Measurements from ENCODE around the gene AFMID.

AFMID gene

DNA sequence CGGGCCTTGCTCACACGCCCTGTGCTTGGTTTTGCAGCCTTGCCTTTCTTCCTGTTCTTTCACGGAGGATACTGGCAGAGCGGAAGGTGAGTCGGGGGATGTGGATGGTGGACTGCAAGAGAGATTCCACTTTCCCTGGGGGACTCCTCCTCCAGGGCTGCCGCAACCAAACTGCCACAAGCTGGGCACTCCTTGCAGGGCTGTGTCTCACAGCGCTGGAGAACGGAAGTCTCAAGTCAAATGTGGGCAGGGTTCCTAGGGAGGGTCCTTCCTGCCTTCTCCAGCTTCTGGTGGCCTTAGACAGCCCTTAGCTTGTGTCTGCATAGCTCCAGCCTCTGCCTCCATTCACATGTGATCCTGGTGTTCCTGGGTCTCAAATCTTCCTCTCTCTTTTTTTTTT, 15.5 kb downstream of the AFMID start:
- Histone ChIP-seq H3K9me3 (ENCODE audit: control insufficient read depth, low read length) (no peaks in the 10 kb centered on the region), H3K9ac (ENCODE audit: low read length) (no peak overlapping the region), H3K4me3 (ENCODE audit: low read length) (no peak overlapping the region), H3K4me1 (ENCODE audit: control insufficient read depth, insufficient read depth, low read length) (peaks cover 9% of the 10 kb centered on the region), H3K27me3 (ENCODE audit: control insufficient read depth, insufficient read depth, low read length) (no peaks in the 10 kb centered on the region), H3K36me3 (ENCODE audit: control insufficient read depth, insufficient read depth, low read length) (no peaks in the 10 kb centered on the region)

DNA sequence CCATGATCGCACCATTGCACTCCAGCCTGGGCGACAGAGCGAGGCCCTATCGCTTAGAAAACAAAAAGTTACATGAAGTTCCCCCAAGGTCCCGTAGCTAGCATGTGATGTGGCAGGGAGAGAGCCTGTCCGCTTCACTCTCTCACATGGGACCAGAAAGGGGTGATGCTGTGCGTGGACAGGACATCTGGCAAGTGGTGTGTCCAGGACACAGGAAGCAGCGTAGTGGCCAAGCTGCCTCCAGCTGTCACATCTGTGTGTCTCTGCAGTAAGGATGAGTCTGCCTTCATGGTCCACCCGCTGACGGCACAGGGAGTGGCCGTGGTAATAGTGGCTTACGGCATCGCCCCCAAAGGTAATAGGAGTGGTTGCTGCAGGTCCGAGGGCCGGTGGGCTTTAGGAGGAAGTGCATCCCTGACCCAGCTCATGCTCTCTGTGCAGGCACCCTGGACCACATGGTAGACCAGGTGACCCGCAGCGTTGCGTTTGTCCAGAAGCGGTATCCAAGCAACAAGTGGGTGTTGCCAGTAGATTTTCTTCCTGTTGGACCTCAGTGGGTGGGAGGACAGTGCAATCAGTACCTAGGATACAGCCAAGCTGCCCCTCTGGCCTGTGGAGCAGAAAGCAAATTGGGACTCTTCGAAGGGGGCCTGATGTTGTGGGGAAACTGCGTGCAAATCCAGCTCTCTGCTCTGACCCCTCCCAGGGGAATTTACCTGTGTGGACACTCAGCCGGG, 17.4 kb downstream of the AFMID start:
- no peaks in the 10 kb centered on the region for H3K36me3 ChIP-seq (ENCODE audit: control insufficient read depth, insufficient read depth, low read length)
- no peaks in the 10 kb centered on the region for H3K27me3 ChIP-seq (ENCODE audit: control insufficient read depth, insufficient read depth, low read length)
- no peaks in the 10 kb centered on the region for H3K9me3 ChIP-seq (ENCODE audit: control insufficient read depth, low read length)
- H3K4me3 ChIP-seq (ENCODE audit: low read length), result no peak overlapping the region
- H3K9ac ChIP-seq (ENCODE audit: low read length), result no peak overlapping the region
- H3K4me1 ChIP-seq (ENCODE audit: control insufficient read depth, insufficient read depth, low read length), result peaks cover 2% of the 10 kb centered on the region

DNA sequence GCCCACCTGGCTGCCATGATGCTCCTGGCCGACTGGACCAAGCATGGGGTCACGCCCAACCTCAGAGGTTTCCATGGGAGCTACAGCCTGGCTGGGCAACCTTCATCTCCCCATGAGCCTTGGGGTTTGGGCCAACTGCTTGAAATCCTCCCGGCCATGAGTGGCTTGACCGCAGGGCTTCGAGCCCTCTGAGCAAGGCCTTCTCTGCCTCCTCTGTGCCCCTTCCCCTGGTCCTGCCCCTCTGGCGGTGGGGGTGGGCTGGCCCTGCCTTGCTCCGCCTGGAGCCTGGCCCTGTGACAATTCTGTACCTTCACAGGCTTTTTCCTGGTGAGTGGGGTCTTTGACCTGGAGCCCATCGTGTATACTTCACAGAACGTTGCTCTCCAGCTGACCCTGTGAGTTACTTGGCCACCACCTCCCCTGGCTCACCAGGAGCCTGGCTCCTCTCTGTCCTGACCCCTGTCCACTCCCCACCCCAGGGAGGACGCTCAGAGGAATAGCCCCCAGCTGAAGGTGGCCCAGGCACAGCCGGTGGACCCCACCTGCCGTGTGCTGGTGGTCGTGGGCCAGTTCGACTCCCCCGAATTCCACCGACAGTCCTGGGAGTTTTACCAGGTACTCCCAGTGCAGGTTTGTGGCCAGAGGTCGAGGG, 18.1 kb downstream of the AFMID start:
- Histone ChIP-seq H3K4me1 (ENCODE audit: control insufficient read depth, insufficient read depth, low read length) (no peaks in the 10 kb centered on the region), H3K36me3 (ENCODE audit: control insufficient read depth, insufficient read depth, low read length) (no peaks in the 10 kb centered on the region), H3K27me3 (ENCODE audit: control insufficient read depth, insufficient read depth, low read length) (no peaks in the 10 kb centered on the region), H3K4me3 (ENCODE audit: low read length) (no peak overlapping the region), H3K9ac (ENCODE audit: low read length) (no peak overlapping the region), H3K9me3 (ENCODE audit: control insufficient read depth, low read length) (no peaks in the 10 kb centered on the region)

DNA sequence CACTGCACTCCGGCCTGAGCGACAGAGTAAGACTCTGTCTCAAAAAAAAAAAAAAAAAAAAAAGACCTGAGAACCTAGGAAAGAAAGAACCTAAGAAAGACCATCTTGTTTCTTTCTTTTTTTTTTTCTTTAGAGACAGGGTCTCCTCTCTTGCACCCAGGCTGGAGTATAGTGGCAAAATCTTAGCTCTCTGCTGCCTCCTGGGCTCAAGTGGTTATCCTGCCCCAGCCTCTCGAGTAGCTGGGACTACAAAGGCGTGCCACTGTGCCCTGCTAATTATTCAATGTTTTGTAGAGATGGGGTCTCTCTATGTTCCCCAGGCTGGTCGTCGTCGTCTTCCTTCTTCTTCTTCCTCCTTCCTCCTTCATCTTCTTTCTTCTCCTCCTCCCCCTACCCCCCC, 19.1 kb downstream of the AFMID start:
- Histone ChIP-seq H3K9me3 (ENCODE audit: control insufficient read depth, low read length) (no peaks in the 10 kb centered on the region), H3K4me3 (ENCODE audit: low read length) (no peak overlapping the region), H3K36me3 (ENCODE audit: control insufficient read depth, insufficient read depth, low read length) (no peaks in the 10 kb centered on the region), H3K27me3 (ENCODE audit: control insufficient read depth, insufficient read depth, low read length) (no peaks in the 10 kb centered on the region), H3K9ac (ENCODE audit: low read length) (no peak overlapping the region), H3K4me1 (ENCODE audit: control insufficient read depth, insufficient read depth, low read length) (no peaks in the 10 kb centered on the region)

DNA sequence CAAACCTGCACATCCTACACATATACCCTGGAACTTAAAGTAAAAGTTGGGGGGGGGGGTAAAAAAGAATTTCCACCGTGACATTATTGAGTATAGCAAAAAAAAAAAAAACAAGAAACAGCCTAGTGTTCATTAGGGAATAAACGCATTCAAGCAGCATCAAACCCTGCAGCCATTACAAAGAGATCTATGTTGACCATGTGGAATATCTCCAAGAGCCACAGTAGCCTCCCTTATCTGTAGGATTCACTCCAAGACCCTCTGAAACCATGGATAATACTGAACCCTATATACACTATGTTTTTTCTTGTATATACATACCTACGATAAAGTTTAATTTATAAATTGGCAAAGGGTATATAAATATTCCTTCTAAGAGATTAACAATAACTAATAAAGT, 21.3 kb downstream of the AFMID start:
- no peaks in the 10 kb centered on the region for H3K36me3 ChIP-seq (ENCODE audit: control insufficient read depth, insufficient read depth, low read length)
- H3K9me3 ChIP-seq (ENCODE audit: control insufficient read depth, low read length), result no peaks in the 10 kb centered on the region
- H3K4me3 ChIP-seq (ENCODE audit: low read length), result no peak overlapping the region
- no peaks in the 10 kb centered on the region for H3K27me3 ChIP-seq (ENCODE audit: control insufficient read depth, insufficient read depth, low read length)
- no peaks in the 10 kb centered on the region for H3K4me1 ChIP-seq (ENCODE audit: control insufficient read depth, insufficient read depth, low read length)
- H3K9ac ChIP-seq (ENCODE audit: low read length), result no peak overlapping the region

DNA sequence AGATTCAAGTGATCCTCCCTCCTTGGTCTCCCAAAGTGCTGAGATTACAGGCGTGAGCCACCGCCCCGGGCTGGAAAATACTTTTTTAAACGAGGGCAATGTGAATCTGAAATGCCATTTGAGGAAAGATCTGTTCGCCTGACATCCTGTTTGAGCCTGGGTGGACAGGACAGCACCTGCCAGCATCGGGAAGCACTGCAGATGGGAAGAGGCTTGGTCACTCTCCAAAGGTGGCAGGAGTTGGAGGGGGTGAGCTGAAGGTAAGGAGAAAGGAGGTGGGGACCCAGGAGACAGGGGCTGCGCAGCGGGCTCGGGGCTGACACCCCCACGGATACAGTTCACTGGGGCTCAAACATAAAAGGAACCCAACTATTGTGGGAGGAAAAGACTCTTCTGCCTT, 22.9 kb downstream of the AFMID start:
- Histone ChIP-seq H3K4me1 (ENCODE audit: control insufficient read depth, insufficient read depth, low read length) (peaks cover 4% of the 10 kb centered on the region), H3K36me3 (ENCODE audit: control insufficient read depth, insufficient read depth, low read length) (no peaks in the 10 kb centered on the region), H3K27me3 (ENCODE audit: control insufficient read depth, insufficient read depth, low read length) (no peaks in the 10 kb centered on the region), H3K4me3 (ENCODE audit: low read length) (no peak overlapping the region), H3K9ac (ENCODE audit: low read length) (no peak overlapping the region), H3K9me3 (ENCODE audit: control insufficient read depth, low read length) (no peaks in the 10 kb centered on the region)

DNA sequence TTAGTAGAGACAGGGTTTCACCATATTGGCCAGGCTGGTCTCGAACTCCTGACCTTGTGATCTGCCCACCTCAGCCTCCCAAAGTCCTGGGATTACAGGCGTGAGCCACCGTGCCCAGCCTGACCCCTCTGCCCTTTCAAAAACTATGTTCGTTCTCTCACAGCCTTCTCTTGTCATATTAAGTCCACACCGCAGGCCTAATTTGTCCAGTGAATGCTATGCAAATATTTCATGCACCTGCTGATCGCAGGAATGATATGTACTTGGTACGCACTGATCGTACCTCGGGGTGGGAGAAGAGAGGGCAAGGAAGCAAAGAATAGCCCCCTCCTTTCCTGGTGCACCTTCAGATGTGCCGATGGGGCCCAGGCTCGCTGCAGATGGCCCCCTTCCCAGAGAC, 23.9 kb downstream of the AFMID start:
- Histone ChIP-seq H3K27me3 (ENCODE audit: control insufficient read depth, insufficient read depth, low read length) (no peaks in the 10 kb centered on the region), H3K36me3 (ENCODE audit: control insufficient read depth, insufficient read depth, low read length) (no peaks in the 10 kb centered on the region), H3K4me3 (ENCODE audit: low read length) (no peak overlapping the region), H3K4me1 (ENCODE audit: control insufficient read depth, insufficient read depth, low read length) (peaks cover 4% of the 10 kb centered on the region), H3K9ac (ENCODE audit: low read length) (no peak overlapping the region), H3K9me3 (ENCODE audit: control insufficient read depth, low read length) (no peaks in the 10 kb centered on the region)

DNA sequence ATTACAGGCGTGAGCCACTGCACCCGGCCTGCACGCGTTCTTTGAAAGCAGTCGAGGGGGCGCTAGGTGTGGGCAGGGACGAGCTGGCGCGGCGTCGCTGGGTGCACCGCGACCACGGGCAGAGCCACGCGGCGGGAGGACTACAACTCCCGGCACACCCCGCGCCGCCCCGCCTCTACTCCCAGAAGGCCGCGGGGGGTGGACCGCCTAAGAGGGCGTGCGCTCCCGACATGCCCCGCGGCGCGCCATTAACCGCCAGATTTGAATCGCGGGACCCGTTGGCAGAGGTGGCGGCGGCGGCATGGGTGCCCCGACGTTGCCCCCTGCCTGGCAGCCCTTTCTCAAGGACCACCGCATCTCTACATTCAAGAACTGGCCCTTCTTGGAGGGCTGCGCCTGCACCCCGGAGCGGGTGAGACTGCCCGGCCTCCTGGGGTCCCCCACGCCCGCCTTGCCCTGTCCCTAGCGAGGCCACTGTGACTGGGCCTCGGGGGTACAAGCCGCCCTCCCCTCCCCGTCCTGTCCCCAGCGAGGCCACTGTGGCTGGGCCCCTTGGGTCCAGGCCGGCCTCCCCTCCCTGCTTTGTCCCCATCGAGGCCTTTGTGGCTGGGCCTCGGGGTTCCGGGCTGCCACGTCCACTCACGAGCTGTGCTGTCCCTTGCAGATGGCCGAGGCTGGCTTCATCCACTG, 27.0 kb downstream of the AFMID start, which contains the start of gene BIRC5:
Gene BIRC5 (plus strand): TSS at position 238 of the 690 bp plus-strand sequence. CDS start 64 bp downstream, at position 302.
- no peaks in the 10 kb centered on the region for H3K36me3 ChIP-seq (ENCODE audit: control insufficient read depth, insufficient read depth, low read length)

DNA sequence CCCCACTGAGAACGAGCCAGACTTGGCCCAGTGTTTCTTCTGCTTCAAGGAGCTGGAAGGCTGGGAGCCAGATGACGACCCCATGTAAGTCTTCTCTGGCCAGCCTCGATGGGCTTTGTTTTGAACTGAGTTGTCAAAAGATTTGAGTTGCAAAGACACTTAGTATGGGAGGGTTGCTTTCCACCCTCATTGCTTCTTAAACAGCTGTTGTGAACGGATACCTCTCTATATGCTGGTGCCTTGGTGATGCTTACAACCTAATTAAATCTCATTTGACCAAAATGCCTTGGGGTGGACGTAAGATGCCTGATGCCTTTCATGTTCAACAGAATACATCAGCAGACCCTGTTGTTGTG, 27.5 kb downstream of the AFMID start:
- Histone ChIP-seq H3K9me3 (ENCODE audit: control insufficient read depth, low read length) (no peaks in the 10 kb centered on the region), H3K9ac (ENCODE audit: low read length) (peak overlapping the region; percentile 13), H3K36me3 (ENCODE audit: control insufficient read depth, insufficient read depth, low read length) (no peaks in the 10 kb centered on the region), H3K4me1 (ENCODE audit: control insufficient read depth, insufficient read depth, low read length) (peaks cover 4% of the 10 kb centered on the region), H3K27me3 (ENCODE audit: control insufficient read depth, insufficient read depth, low read length) (no peaks in the 10 kb centered on the region), H3K4me3 (ENCODE audit: low read length) (peak overlapping the region; percentile 38)

More for the DNA sequence above, 27.0 kb downstream of the AFMID start, which contains the start of gene BIRC5:
- peaks cover 4% of the 10 kb centered on the region for H3K4me1 ChIP-seq (ENCODE audit: control insufficient read depth, insufficient read depth, low read length)
- H3K9ac ChIP-seq (ENCODE audit: low read length), result peak within 1 kb of the TSS; percentile 13
- H3K27me3 ChIP-seq (ENCODE audit: control insufficient read depth, insufficient read depth, low read length), result no peaks in the 10 kb centered on the region
- no peaks in the 10 kb centered on the region for H3K9me3 ChIP-seq (ENCODE audit: control insufficient read depth, low read length)
- peak within 1 kb of the TSS; percentile 38 for H3K4me3 ChIP-seq (ENCODE audit: low read length)

DNA sequence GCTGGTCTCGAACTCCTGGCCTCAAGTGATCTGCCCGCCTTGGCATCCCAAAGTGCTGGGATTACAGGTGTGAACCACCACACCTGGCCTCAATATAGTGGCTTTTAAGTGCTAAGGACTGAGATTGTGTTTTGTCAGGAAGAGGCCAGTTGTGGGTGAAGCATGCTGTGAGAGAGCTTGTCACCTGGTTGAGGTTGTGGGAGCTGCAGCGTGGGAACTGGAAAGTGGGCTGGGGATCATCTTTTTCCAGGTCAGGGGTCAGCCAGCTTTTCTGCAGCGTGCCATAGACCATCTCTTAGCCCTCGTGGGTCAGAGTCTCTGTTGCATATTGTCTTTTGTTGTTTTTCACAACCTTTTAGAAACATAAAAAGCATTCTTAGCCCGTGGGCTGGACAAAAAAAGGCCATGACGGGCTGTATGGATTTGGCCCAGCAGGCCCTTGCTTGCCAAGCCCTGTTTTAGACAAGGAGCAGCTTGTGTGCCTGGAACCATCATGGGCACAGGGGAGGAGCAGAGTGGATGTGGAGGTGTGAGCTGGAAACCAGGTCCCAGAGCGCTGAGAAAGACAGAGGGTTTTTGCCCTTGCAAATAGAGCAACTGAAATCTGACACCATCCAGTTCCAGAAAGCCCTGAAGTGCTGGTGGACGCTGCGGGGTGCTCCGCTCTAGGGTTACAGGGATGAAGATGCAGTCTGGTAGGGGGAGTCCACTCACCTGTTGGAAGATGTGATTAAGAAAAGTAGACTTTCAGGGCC, 32.4 kb downstream of the AFMID start:
- no peaks in the 10 kb centered on the region for H3K36me3 ChIP-seq (ENCODE audit: control insufficient read depth, insufficient read depth, low read length)
- H3K4me3 ChIP-seq (ENCODE audit: low read length), result no peak overlapping the region
- no peaks in the 10 kb centered on the region for H3K27me3 ChIP-seq (ENCODE audit: control insufficient read depth, insufficient read depth, low read length)
- no peaks in the 10 kb centered on the region for H3K9me3 ChIP-seq (ENCODE audit: control insufficient read depth, low read length)
- H3K9ac ChIP-seq (ENCODE audit: low read length), result no peak overlapping the region
- H3K4me1 ChIP-seq (ENCODE audit: control insufficient read depth, insufficient read depth, low read length), result no peaks in the 10 kb centered on the region

DNA sequence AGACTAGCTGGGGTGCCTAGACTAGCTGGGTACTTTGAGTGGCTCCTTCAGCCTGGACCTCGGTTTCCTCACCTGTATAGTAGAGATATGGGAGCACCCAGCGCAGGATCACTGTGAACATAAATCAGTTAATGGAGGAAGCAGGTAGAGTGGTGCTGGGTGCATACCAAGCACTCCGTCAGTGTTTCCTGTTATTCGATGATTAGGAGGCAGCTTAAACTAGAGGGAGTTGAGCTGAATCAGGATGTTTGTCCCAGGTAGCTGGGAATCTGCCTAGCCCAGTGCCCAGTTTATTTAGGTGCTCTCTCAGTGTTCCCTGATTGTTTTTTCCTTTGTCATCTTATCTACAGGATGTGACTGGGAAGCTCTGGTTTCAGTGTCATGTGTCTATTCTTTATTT, 35.9 kb downstream of the AFMID start:
- Histone ChIP-seq H3K4me1 (ENCODE audit: control insufficient read depth, insufficient read depth, low read length) (no peaks in the 10 kb centered on the region), H3K36me3 (ENCODE audit: control insufficient read depth, insufficient read depth, low read length) (no peaks in the 10 kb centered on the region)

DNA sequence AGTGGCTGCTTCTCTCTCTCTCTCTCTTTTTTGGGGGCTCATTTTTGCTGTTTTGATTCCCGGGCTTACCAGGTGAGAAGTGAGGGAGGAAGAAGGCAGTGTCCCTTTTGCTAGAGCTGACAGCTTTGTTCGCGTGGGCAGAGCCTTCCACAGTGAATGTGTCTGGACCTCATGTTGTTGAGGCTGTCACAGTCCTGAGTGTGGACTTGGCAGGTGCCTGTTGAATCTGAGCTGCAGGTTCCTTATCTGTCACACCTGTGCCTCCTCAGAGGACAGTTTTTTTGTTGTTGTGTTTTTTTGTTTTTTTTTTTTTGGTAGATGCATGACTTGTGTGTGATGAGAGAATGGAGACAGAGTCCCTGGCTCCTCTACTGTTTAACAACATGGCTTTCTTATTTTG, 36.6 kb downstream of the AFMID start:
- no peak overlapping the region for H3K9ac ChIP-seq (ENCODE audit: low read length)
- H3K4me1 ChIP-seq (ENCODE audit: control insufficient read depth, insufficient read depth, low read length), result no peaks in the 10 kb centered on the region
- H3K4me3 ChIP-seq (ENCODE audit: low read length), result no peak overlapping the region

More for the DNA sequence above, 35.9 kb downstream of the AFMID start:
- Histone ChIP-seq H3K9me3 (ENCODE audit: control insufficient read depth, low read length) (no peaks in the 10 kb centered on the region), H3K4me3 (ENCODE audit: low read length) (no peak overlapping the region), H3K27me3 (ENCODE audit: control insufficient read depth, insufficient read depth, low read length) (peaks cover 5% of the 10 kb centered on the region), H3K9ac (ENCODE audit: low read length) (no peak overlapping the region)

More for the DNA sequence above, 36.6 kb downstream of the AFMID start:
- Histone ChIP-seq H3K36me3 (ENCODE audit: control insufficient read depth, insufficient read depth, low read length) (no peaks in the 10 kb centered on the region), H3K27me3 (ENCODE audit: control insufficient read depth, insufficient read depth, low read length) (peaks cover 5% of the 10 kb centered on the region), H3K9me3 (ENCODE audit: control insufficient read depth, low read length) (no peaks in the 10 kb centered on the region)
